GM19468 (cell line): ENCODE results near the gene ABITRAM.
A peak's percentile ranks its signal among the peaks of the same experiment; 100 is the strongest.
"Not testable (repeated sequence)": the region's sequence is repeated elsewhere in the genome, so short reads cannot be mapped to it uniquely, and the experiment has no call there.

ENCODE experiments used
- ATAC-seq: cut with Tn5 transposase; IDR thresholded peaks from one replicate; pipeline ENCODE4 v1.9.1; 2021; ENCODE audit warnings: mild to moderate bottlenecking, moderate library complexity, moderate number of reproducible peaks; ENCODE audit not compliant: unreplicated experiment; ENCODE audit errors: extremely low read depth

Gene ABITRAM

DNA sequence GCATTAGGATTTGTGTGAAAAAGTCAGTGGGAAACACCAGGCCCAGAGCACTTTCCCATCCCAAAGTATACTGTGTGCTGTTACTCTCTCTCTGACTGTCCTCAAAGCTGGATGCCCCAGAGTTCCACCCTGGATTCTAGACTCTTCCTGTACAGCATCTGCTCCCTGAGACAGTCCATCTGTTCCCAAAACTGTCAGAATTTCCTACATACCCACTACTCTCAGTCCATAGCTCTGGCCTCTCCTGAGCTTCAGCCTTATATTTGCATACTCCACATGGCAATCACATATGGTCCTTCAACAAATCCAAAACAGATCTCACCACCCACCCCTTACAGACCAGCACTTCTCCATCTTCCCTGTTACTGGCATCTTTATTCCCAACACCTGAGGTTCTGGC is 9.7 kb upstream of the ABITRAM start:
- ATAC-seq = no peak

DNA sequence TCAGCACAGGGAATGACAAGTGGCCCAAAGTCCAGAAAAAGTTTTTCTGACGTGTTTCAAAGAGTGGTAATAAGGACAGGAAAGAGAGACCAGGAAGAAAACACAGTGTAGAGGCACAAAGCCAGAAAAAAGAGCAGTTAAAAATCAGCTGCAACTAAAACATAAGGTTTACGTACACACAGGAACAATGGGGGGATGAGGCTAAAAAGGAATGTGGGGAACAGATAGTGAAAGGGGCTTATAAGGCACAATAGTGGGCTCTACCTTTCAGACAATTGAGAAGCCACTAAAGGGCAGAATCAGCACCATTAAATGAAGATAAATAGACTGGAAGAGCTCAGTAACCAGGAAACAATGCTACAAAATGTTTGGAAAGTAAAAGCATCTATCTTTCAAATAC is 5.8 kb upstream of the ABITRAM start:
- ATAC-seq = no peak

DNA sequence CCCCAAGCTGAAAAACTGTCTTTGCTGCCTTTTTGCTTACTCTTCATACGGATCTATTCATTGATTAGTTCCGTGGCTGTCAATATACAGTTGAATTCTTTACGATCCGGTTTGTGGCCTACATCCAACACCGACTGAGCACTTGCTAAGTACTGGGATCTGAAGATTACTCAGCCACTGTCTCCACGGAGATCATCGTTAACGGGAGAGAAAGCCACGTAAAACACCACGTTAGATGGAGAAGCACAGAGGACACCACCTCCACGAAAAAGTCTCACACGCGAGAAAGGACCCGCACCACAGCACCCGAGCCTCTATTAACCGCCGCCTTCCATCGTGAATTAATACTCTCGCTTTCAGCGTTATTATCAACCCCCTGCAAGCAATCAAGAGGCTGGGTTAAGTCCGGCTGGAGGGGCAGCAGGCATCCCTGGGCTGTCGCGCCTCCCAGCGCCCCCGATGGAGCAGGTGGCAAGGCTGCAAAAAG is 926 bp upstream of the ABITRAM start:
- ATAC-seq = no peak

DNA sequence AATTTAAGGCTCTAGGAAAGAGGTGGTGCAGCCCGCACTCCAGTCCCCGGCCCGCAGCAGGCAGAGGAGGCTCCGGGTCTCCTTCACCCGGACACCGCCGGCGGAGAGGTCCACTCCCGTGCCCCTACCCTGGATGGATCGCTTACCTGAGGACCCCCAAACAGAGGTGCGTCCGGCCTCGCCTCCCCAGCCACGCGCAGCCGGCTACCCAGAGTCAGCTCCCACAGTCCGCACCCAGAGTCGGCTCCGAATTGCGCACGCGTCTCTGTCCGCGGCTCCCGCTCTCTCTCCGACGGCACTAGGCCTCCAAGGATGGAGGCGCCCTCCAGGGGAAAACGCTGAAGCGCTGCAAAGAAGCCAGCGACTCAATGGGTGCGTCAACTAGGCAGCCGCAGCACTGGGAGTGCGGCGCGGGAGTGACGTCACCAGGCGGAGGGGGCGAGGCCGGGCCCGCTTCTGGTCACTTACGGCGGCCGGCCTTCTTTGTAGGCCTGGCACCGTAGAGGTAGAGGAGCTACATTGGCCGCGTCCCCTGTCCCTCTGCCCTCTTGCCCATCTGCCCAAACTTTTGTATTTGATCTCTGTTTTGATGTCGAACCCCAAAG is 380 bp upstream of the ABITRAM start, which contains the start of gene ELP1:
Gene ELP1, minus strand, starts transcription at position 407 of the 605 bp plus-strand sequence. CDS start 2,978 bp downstream, outside the sequence.
- peak; percentile 93 for ATAC-seq

DNA sequence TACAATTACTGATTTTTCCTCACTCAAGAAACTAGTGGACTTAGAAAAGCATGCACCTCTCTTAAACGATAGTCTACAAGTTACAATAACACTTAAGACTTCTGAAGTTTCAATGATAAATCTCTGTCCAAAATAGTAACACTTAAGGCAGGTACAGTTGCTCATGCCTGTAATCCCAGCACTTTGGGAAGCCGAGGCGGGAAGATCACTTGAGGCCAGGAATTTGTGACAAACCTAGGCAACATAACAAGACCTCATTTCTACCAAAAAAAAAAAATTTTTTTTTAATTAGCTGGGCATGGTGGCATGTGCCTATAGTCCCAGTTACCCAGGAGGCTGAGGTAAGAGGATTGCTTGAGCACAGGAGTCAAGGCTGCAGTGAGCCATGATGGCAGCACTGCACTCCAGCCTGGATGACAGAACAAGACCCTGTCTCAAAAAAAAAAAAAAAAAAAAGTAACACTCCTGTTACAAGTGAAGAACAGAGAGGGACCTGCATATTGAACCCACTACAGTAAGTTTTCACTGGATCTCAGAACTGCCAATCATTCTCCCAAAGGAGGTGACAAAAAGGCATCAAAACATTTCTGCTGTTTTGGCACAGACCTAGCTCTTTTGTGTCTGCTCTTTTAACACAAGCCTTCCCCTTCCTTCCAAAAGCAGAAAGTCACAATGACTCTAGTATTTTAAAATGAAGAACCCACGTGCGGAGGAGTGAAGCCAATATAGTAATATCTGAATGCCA is 3.5 kb downstream of the ABITRAM start:
- ATAC-seq = no peak

DNA sequence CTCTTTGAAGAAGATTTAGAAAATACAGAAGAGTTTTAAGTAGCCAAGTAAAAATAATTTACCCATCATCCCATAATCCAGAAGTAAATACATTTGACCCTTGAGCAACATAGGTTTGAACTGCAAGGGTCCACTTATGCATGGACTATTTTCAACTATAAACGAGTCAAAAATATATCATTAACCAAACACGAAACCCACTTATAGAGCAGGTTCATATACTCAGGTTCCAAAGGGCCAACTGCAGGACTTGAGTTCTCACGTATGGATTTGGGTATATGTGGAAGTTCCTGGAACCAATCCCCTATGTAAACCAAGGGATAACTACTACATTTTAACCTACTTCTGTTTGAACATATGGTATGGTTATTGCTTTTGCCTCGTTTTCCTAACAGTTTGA is 5.8 kb downstream of the ABITRAM start:
- ATAC-seq = no peak

DNA sequence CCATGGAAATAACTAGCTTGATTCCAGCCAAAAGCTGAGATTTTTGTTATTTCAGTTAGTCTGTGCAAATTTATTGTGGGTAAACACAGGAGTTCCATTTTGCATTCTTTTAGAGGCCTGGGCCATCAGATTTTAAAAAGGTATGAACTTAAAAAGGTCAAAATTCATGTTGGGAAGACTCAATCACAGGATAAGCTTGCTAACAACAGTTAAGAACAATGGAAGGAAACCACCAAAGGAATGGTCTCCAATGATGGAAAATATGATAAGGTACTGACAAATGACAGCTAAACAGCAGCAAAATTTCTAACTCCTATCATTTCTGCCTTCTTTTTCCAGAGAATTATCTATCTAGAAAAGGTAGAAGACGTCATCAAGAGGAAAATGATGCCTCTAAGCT is 16.0 kb downstream of the ABITRAM start:
- no peak for ATAC-seq

DNA sequence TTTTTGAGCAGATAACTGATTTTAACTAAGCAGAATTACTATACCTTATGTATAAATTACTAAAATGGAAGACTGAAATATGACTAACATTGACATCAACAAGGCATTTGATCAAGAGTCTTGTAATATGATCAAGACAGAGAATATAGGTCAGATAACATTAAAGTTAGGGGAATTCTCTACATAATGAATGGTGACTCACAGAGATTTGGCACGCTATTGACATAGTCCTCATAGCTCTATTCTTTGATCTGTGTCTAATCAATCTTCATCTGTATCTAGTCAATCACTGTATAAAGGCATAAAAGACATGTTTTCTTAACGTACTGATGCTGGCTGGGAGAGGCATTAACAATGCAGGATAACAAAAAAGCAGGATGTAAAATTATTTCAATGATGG is 17.4 kb downstream of the ABITRAM start:
- ATAC-seq = no peak

DNA sequence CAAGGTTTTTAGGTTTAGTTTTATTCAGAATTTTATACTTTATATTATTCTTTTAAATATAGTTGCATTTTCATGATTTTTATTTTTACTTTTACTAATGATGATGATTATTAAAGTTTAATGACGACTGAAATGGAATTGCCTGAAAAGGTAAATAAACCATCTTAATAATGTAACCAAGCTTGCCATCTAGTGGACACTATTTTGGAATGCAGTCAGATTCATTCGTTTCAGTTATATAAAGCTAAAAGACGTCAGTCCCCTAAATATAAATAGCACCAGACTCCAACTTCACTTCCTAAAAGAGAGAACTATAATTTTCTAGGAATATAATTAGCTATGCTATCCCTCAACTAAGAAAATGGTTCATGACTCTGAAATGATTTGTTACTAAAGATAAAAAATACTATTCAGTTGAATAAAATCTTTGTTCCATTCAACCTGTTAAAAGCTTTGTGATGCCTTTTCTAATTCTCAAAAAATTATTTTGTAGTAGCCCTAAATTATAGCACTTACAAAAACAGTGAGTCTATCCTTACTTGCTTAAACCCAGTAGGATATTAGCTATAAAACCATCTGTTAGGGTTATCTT is 19.9 kb downstream of the ABITRAM start:
- no peak for ATAC-seq

DNA sequence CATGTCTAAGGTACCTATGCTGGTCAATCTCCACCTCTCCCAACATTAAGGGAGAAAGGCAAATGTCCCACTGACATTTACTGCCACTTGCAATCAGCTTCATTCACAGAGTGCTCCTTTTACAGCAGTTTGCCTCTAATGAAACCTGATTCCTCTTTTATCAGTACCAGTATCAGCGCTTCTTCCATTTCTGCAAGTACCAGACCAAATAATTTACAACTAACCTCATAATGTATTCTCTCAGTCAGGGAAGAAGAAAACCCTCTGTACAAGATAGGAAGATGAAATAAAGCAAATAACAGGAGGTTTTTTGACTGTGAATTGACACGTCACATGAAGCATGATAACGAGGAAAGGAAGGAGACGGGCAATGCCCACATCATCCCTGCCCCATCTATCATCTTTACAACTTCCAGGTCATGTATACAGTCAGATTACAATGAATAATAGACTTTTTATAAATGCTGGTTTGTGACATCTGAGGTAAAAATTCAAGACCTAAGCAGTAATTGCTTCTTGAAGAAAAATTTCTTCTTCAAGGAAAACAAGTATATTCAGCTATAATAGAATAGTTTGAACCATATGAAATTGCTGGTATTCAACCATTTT is 21.9 kb downstream of the ABITRAM start:
- ATAC-seq = no peak

DNA sequence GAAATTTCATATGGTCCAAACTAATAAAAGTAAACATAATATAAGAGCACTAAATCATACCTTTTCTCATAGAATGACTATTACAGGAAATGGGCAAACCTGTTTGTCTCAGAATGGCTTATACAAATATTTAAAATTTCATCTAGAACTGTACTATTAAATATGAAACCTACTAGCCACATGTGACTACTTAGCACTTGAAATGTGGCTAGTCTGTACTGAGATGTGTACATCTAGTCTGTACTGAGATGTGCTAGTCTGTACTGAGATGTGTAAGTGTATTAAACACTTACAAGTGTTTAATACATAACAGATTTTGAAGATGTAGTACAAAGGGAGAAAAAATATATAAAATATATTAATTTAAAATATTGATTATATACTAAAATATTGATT is 22.4 kb downstream of the ABITRAM start:
- ATAC-seq = no peak

DNA sequence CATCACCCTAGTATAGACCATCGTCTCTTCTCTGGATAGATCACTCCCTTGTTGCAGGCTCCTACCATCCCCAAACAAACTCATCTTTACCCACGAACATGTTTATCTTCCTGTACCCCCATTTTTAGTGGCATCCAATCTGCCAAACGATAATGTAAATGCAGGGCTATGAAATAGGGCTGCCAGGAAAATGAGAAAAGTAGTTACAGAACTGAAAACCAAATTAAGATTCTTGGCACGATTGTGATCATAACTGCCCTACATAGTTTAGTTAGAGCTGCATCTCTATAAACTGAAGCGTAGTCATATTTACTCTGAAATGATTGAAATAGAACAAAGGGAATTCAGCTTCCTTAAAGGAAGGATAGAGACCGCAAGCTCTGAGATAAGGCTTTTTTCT is 26.1 kb downstream of the ABITRAM start:
- no peak for ATAC-seq

DNA sequence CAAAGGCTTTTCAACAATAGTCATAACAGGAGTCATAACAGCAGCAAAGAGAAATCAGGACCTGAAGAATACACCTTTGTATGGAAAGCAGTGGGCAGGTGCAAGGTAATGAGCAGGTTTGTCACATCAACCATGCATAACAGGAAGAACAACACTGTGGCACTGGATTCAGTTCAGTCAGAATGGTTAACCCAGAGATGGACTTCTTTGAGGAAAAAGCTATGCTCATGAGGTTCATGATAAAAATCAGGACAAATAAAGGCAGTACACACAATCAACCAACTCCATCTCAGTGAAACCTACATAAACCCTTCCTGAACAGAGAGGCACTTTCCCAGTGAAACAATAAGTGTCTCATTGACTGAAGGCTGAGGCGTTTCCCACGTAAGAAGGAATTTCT is 27.0 kb downstream of the ABITRAM start:
- ATAC-seq = no peak

DNA sequence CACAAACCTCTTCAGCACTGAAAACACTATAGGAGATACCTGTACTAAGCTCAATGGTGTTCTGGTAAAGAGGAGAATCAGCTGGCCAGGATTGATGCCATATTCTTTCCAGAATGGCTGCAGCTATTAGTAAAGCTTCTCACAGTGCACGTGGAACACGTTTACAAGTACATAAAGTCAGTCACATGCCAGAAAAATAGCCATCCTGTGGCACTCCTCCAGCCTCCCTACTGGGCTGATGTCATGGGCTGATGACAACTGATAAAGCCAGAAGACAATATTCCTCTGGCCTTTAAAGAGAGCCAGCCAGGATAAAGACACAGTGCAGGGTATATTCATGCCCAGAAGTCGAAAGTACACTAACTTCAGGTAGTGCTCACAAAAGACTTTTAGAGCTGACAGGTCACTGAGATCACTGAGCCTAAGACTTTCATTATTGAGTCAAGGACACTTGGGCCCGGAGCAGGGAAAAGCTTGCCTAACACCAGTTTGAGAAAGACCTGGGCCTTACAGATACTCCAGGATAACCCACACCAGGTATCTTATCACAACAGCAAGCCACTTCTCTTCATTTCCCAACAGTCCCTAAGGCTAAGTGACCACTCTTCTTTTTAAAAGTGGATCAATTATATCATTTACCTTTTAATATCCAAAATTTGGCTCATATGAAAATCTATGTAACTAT is 29.4 kb downstream of the ABITRAM start:
- ATAC-seq = no peak

DNA sequence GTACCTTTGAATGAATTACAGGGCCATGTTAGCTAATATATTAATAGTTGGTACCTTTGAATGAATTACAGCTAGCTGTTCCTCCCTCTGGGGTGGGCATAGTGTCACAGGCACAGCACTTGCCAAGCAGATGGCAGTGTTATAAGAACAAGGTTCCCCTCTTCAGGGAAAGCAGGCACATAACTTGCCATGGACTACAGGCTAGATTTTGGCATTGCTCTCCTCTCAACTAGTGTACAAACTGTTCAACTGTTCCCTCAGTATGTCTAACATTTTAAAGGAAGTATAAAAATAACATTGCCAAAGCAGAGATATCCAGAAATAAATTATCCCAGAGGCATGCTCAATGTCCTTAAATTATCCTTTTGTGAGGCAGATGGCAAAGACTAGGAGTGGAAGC is 33.7 kb downstream of the ABITRAM start:
- no peak for ATAC-seq

DNA sequence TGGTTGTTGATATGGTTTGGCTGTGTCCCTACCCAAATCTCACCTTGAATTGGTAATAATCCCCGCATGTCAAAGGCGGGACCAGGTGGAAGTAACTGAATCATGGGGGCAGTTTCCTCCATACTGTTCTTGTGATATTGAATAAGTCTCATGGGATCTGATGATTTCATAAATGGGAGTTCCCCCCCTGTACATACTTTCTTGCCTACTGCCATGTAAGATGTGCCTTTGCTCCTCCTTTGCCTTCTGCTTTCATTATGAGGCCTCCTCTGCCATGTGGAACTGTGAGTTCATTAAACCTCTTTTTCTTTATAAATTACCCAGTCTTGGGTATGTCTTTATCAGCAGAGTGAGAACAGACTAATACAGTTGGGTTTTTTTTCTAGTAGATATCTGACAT is 37.2 kb downstream of the ABITRAM start:
- ATAC-seq = not testable (repeated sequence)

DNA sequence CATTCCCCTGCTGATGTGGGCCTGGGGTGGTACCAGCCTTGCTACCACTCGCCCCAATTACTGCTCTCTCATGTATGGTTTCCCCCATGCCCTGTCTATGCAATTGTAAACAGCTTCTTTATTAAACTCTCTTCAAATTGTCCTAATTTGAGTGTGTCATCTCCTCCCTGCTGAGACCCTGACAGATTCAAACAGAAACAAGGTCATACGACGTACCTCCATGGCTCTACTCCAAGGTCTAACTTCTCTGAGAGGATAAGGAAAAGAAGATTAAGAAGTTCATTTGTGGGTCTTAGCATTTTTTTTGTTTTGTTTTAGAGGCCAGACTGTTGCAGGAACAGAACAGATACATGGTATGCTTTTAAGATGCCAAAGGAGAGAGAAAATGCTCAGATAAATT is 38.0 kb downstream of the ABITRAM start:
- ATAC-seq = no peak

DNA sequence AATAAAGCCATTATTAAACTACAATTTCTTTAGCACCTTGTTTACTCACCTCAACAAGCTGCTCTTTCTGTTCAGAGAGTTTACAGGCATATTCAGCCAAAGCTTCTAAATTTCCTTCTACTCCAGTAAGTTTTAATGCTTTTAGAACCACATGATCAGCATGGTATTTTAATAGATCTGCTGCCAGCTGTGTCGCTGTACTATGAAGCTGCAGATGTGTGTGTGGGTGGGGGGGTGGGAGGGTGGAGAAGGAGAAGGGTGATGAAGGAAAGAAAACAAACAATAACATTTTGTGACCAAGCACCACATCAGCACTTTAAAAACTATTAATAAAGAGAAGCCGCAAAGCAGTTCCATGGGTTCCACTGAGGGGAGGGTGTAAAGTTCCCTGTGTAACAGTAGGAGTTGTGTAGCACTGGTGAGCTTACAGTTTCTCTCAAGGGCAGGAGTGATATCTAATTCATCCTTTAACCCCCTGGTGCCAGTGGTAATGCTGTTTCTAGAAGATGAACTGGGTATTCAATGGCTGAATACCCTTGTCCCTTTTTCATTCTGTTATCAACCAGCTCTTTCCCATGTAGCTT is 38.5 kb downstream of the ABITRAM start:
- ATAC-seq = no peak

DNA sequence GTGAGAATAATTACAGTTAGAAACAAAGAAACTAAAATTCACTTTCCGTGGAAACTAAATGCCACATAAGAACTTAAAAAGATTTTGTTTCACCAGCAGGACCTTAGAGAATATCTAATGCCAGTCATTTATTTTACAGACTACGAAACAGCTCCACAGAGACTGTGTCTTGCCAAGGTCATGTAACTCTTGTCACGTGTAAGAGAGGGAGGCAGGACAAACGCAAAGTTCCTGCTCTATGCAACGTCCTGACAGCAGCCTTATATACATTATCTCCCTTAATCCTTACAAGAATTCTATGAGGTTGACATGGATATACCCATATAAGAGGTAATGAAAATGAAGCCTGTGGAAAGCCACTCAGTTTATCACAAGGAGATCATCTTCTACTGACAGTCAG is 39.7 kb downstream of the ABITRAM start:
- no peak for ATAC-seq

DNA sequence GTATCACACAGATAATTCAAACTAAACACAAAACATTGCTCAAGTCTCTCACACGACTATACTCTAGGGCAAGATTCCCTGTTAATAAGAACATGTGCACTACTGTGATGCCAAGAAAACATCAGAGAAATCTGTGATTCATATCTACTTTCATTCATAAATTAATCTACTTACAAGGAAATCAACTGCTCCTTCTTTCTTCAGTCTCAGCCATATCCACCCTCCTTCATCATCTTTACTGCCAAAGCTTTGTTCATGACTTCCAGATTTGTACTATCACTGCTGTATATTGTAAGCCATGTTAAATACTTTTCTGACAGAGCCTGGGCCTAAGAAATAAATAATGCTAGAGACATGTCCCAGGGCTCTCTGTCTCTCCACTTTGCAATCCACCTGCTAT is 44.0 kb downstream of the ABITRAM start:
- no peak for ATAC-seq
